ENCODE measurements around the gene WNT7B.

WNT7B gene

GRCh38 chr22:45972091-45972888 lies 4.7 kb downstream of the WNT7B start:
- Histone ChIP-seq H3K4me2 (ENCODE audit: low read length) (no peak overlapping the region), H2AK5ac (ENCODE audit: low read length) (no peak overlapping the region), H3K4me1 (ENCODE audit: control insufficient read depth, low read depth, low read length) (peaks cover 3% of the 10 kb centered on the region), H3K36me3 (ENCODE audit: control insufficient read depth, insufficient read depth, low read length) (no peaks in the 10 kb centered on the region), H3K27ac (ENCODE audit: low read depth, low read length) (no peak overlapping the region), H2BK15ac (replicated peaks; ENCODE audit: low read depth) (no peak overlapping the region), H2BK5ac (ENCODE audit: low read length) (no peak overlapping the region), H3K79me2 (ENCODE audit: control insufficient read depth, insufficient read depth, low read length) (no peaks in the 10 kb centered on the region), H3K27me3 (ENCODE audit: insufficient read depth, low read length, poor library complexity) (peaks cover 61% of the 10 kb centered on the region), H4K8ac (ENCODE audit: low read depth, low read length) (no peak overlapping the region), H3K79me1 (ENCODE audit: low read length) (no peaks in the 10 kb centered on the region), H4K5ac (ENCODE audit: low read length) (no peak overlapping the region), H3K4me3 (ENCODE audit: low read length) (no peak overlapping the region), H3K56ac (ENCODE audit: low read length) (no peak overlapping the region), H3K4ac (ENCODE audit: low read depth, low read length) (no peak overlapping the region), H3K9ac (ENCODE audit: low read length) (no peak overlapping the region), H3K18ac (ENCODE audit: low read length) (no peak overlapping the region), H3K23ac (ENCODE audit: low read length) (no peak overlapping the region), H2BK120ac (ENCODE audit: low read depth, low read length) (no peak overlapping the region)
- WGBS (ENCODE audit: extremely low coverage, insufficient coverage, low lambda C conversion rate) = no CpG with 5 or more reads among the region's 83 CpGs
- DNase-seq = no peak

GRCh38 chr22:45971408-45972028 lies 5.4 kb downstream of the WNT7B start:
- Histone ChIP-seq H3K23ac (ENCODE audit: low read length) (peak overlapping the region; percentile 80), H4K8ac (ENCODE audit: low read depth, low read length) (no peak overlapping the region), H3K36me3 (ENCODE audit: control insufficient read depth, insufficient read depth, low read length) (no peaks in the 10 kb centered on the region), H3K4me1 (ENCODE audit: control insufficient read depth, low read depth, low read length) (peaks cover 3% of the 10 kb centered on the region), H3K79me2 (ENCODE audit: control insufficient read depth, insufficient read depth, low read length) (no peaks in the 10 kb centered on the region), H3K18ac (ENCODE audit: low read length) (no peak overlapping the region), H3K4me2 (ENCODE audit: low read length) (peak overlapping the region; percentile 44), H3K27ac (ENCODE audit: low read depth, low read length) (no peak overlapping the region), H2AK5ac (ENCODE audit: low read length) (no peak overlapping the region), H2BK5ac (ENCODE audit: low read length) (no peak overlapping the region), H3K56ac (ENCODE audit: low read length) (peak overlapping the region; percentile 34), H3K4ac (ENCODE audit: low read depth, low read length) (no peak overlapping the region), H3K4me3 (ENCODE audit: low read length) (no peak overlapping the region), H4K5ac (ENCODE audit: low read length) (no peak overlapping the region), H3K9ac (ENCODE audit: low read length) (peak overlapping the region; percentile 13), H3K27me3 (ENCODE audit: insufficient read depth, low read length, poor library complexity) (peaks cover 60% of the 10 kb centered on the region), H2BK15ac (replicated peaks; ENCODE audit: low read depth) (no peak overlapping the region), H2BK120ac (ENCODE audit: low read depth, low read length) (no peak overlapping the region), H3K79me1 (ENCODE audit: low read length) (no peaks in the 10 kb centered on the region)
- no peak for DNase-seq
- WGBS (ENCODE audit: extremely low coverage, insufficient coverage, low lambda C conversion rate) = no CpG with 5 or more reads among the region's 66 CpGs

DNA sequence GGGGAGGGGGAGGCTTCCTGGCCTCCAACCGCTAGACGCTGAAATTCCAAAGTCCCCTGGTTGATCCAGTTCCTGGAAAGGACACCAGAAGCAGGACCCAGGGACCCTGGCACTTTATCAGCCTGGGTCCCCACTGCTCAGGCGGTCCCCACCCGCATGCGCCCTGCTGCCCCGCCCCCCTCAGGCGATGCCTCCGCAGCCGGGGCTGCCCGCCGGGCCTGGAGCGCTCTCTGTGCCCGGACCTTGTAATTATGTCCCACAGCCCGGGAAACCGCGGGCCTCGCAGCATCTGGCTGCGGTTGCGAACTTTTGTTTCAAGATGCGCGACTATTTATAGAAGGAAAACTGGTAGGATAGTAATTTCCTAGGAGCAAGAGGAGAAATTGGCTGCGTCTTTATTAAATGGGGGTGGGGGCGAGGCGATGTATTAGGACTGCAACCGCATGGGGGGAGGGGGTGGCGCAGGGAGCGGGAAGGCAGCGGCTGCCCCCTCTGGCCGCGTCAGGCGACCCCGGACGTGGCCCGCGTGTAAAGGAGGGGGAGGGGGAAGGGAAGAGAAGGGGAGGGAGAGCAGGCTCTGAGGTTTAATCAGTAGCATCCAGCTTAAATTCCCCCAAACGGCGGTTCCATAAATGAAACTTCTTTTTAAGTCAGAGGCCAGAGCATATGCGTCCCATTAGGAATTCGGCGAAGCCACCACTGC lies 6.1 kb downstream of the WNT7B start:
- Histone ChIP-seq H3K56ac (ENCODE audit: low read length) (no peak overlapping the region), H3K27me3 (ENCODE audit: insufficient read depth, low read length, poor library complexity) (peaks cover 54% of the 10 kb centered on the region), H3K27ac (ENCODE audit: low read depth, low read length) (no peak overlapping the region), H2BK15ac (replicated peaks; ENCODE audit: low read depth) (no peak overlapping the region), H3K9ac (ENCODE audit: low read length) (no peak overlapping the region), H3K4me3 (ENCODE audit: low read length) (no peak overlapping the region), H3K79me2 (ENCODE audit: control insufficient read depth, insufficient read depth, low read length) (no peaks in the 10 kb centered on the region), H3K4ac (ENCODE audit: low read depth, low read length) (no peak overlapping the region), H2BK5ac (ENCODE audit: low read length) (no peak overlapping the region), H2AK5ac (ENCODE audit: low read length) (no peak overlapping the region), H3K23ac (ENCODE audit: low read length) (no peak overlapping the region), H4K5ac (ENCODE audit: low read length) (no peak overlapping the region), H2BK120ac (ENCODE audit: low read depth, low read length) (no peak overlapping the region), H3K18ac (ENCODE audit: low read length) (no peak overlapping the region), H4K8ac (ENCODE audit: low read depth, low read length) (no peak overlapping the region), H3K4me1 (ENCODE audit: control insufficient read depth, low read depth, low read length) (peaks cover 3% of the 10 kb centered on the region), H3K36me3 (ENCODE audit: control insufficient read depth, insufficient read depth, low read length) (no peaks in the 10 kb centered on the region), H3K4me2 (ENCODE audit: low read length) (peak overlapping the region; percentile 44), H3K79me1 (ENCODE audit: low read length) (no peaks in the 10 kb centered on the region)
- WGBS (ENCODE audit: extremely low coverage, insufficient coverage, low lambda C conversion rate) = no CpG with 5 or more reads among the region's 40 CpGs
- peak; percentile 53 for DNase-seq

- Histone ChIP-seq H4K8ac (ENCODE audit: low read depth, low read length) (no peak overlapping the region), H3K36me3 (ENCODE audit: control insufficient read depth, insufficient read depth, low read length) (no peaks in the 10 kb centered on the region), H2BK5ac (ENCODE audit: low read length) (no peak overlapping the region), H3K4ac (ENCODE audit: low read depth, low read length) (no peak overlapping the region), H3K18ac (ENCODE audit: low read length) (no peak overlapping the region), H4K5ac (ENCODE audit: low read length) (no peak overlapping the region), H3K79me1 (ENCODE audit: low read length) (no peaks in the 10 kb centered on the region), H2BK120ac (ENCODE audit: low read depth, low read length) (no peak overlapping the region), H2BK15ac (replicated peaks; ENCODE audit: low read depth) (no peak overlapping the region), H3K4me2 (ENCODE audit: low read length) (no peak overlapping the region), H3K4me3 (ENCODE audit: low read length) (no peak overlapping the region), H3K79me2 (ENCODE audit: control insufficient read depth, insufficient read depth, low read length) (no peaks in the 10 kb centered on the region), H3K56ac (ENCODE audit: low read length) (no peak overlapping the region), H3K4me1 (ENCODE audit: control insufficient read depth, low read depth, low read length) (peaks cover 3% of the 10 kb centered on the region), H3K23ac (ENCODE audit: low read length) (no peak overlapping the region), H3K27ac (ENCODE audit: low read depth, low read length) (no peak overlapping the region), H3K27me3 (ENCODE audit: insufficient read depth, low read length, poor library complexity) (peaks cover 45% of the 10 kb centered on the region), H3K9ac (ENCODE audit: low read length) (no peak overlapping the region), H2AK5ac (ENCODE audit: low read length) (no peak overlapping the region)
- DNase-seq = no peak
- WGBS (ENCODE audit: extremely low coverage, insufficient coverage, low lambda C conversion rate) = no CpG with 5 or more reads among the region's 21 CpGs
These were observed 7.0 kb downstream of the WNT7B start for GRCh38 chr22:45969801-45970470.

DNA sequence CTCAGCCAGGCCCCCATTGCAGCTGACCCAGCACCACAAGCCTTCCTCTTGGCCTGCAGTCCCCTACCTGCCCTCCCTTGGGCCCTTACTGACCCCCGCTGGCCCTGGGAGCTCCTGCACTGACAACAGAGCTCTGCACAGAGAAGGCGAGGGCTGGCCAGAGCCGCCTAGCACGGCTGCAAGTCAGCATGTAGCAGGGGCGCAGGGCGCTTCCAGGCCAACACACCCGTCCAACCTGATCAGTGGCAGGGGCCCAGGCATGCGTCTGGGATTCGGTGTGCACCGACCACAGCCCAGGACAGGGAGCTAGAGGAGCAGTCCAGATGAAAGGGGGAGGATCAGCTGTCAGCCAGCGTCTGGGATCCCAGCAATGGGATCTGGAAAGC lies 7.6 kb downstream of the WNT7B start:
- peak; percentile 53 for DNase-seq
- Histone ChIP-seq H2BK5ac (ENCODE audit: low read length) (no peak overlapping the region), H3K4ac (ENCODE audit: low read depth, low read length) (no peak overlapping the region), H3K4me2 (ENCODE audit: low read length) (no peak overlapping the region), H3K18ac (ENCODE audit: low read length) (no peak overlapping the region), H4K8ac (ENCODE audit: low read depth, low read length) (no peak overlapping the region), H2BK15ac (replicated peaks; ENCODE audit: low read depth) (no peak overlapping the region), H3K4me1 (ENCODE audit: control insufficient read depth, low read depth, low read length) (peaks cover 3% of the 10 kb centered on the region), H3K27ac (ENCODE audit: low read depth, low read length) (no peak overlapping the region), H4K5ac (ENCODE audit: low read length) (no peak overlapping the region), H3K79me1 (ENCODE audit: low read length) (no peaks in the 10 kb centered on the region), H3K9ac (ENCODE audit: low read length) (no peak overlapping the region), H2BK120ac (ENCODE audit: low read depth, low read length) (no peak overlapping the region), H3K56ac (ENCODE audit: low read length) (no peak overlapping the region), H3K79me2 (ENCODE audit: control insufficient read depth, insufficient read depth, low read length) (no peaks in the 10 kb centered on the region), H2AK5ac (ENCODE audit: low read length) (no peak overlapping the region), H3K4me3 (ENCODE audit: low read length) (no peak overlapping the region), H3K23ac (ENCODE audit: low read length) (no peak overlapping the region), H3K27me3 (ENCODE audit: insufficient read depth, low read length, poor library complexity) (peaks cover 40% of the 10 kb centered on the region), H3K36me3 (ENCODE audit: control insufficient read depth, insufficient read depth, low read length) (no peaks in the 10 kb centered on the region)
- no CpG with 5 or more reads among the region's 11 CpGs for WGBS (ENCODE audit: extremely low coverage, insufficient coverage, low lambda C conversion rate)
